GM19452 (cell line): ENCODE data around the gene TMEM184C.

Experiments
- ATAC-seq: cut with Tn5 transposase; IDR thresholded peaks from one replicate; pipeline ENCODE4 v1.9.1; 2021; ENCODE audit not compliant: unreplicated experiment

The TMEM184C gene

DNA sequence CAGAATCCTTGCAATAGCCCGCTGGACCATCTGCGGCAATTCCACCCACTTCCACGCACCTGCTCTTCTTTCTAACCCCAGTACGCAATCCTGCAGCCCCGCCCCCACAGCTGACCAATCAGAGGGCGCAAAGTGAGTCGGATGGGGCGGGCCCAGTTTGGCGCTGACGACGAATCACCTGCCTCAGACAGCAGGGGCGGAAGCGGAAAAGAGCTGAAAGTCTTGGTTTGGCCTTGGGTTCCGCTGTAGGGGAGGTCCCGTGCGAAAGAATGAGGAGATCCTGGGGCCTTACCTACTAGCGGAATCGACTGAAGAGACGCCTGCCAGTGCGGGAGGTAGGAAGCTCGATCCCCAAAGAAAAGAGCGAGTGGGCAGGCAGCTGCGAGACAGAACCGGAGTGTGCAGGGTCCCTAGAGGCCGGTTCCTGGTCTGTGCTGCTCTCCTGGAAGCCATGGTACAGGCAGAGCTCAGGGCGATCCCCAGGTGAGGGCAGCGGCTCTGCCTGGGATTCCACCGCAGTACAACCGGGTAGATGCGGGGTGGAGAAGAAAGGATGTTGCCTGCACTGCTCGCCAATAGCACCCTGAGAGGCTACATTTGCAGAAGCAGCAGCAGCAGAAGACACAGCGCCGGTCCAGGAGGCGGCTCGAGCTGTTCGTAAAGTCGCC lies at the start of gene TMEM184C:
TSS of gene TMEM184C (plus strand) at position 225 of the 668 bp plus-strand sequence. CDS start 560 bp downstream, outside the sequence.
- ATAC-seq = peak; percentile 99

DNA sequence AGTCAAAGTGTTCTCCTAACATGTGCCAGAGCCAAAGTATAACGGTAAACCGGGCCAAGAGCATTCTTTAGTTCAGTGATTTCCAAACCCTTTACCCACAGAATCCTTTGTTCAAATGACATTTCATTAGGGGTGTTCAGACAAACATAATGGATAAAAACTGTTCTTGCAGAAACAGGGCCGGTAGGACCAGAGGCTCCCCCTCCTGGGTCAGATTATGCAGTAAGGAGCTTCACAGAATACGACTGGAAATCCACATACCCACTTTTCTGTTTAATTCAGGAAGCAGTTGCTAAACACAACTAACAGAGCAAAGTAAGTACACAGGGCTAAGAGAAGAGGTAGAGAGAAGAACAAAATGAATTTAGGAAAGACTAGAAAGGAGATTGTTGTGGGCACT lies 46.6 kb upstream of the TMEM184C start:
- no peak for ATAC-seq

DNA sequence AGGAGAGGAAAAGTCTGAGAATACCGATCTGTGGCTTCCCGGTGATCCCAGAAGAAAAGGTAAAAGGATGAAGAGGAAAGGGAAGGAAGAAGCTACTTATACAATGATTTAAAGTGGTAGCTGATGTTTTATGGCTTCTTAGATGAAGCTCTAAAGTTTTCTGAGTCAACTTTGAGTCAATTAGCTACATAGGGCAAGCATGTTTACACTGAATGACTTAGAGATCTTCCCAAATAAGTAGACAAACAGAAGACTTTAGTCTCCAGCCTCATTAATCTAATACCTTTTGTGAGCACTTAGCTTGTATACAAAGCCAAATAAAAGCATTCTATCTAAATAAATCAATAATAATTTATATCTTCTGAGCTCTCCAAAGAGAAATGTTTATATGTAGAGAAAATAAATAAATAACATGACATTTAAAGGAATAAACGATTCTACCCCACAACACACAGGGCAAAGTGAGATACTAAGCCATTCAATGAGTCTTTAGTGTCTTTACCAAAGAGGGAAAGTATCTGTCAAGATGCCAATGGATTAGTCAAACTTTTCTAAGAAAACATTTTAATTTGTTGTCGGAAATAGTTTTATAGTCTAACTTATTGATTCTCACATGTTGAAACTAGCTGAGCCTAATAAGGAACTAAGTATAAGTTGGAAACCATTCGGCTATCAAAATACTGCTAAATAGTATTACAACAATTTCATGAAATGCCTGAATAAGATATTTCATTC lies 46.0 kb upstream of the TMEM184C start:
- no peak for ATAC-seq

DNA sequence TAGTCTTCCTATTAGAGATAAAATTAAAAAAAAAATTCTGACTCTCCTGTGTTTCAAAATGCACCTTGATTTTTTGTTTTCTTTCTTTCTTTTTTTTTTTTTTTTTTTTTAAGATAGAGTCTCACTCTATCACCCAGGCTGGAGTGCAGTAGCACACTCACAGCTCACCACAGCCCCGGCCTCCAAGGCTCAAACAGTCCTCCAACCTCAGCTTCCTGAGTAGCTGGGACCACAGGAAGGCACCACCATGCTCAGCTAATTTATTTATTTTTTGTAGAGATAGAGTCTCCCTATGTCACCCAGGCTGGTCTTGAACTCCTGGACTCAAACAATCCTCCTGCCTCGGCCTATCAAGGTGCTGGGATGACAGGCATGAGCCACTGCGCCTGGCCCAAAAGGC lies 41.1 kb upstream of the TMEM184C start:
- no peak for ATAC-seq

DNA sequence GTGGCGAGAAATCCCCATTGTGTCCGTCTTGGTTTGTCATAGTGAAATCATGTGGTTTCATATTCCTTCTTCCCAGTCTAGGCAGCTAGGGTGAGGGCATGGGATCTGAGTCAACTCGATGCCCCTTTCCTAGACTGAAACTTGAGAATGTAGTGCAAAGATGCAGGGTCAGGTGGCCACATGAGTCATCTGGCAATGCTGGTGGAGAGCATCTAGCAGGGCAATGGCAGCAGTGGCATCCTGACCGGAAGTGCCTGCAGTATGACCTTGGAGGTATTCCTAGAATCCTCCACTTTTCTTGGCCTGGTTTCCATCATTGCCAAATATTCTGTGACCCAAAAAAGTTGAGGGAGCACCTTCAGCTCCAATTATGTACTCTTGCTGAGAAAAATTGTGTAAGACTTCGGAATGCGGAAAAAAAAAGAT lies 39.1 kb upstream of the TMEM184C start:
- no peak for ATAC-seq

DNA sequence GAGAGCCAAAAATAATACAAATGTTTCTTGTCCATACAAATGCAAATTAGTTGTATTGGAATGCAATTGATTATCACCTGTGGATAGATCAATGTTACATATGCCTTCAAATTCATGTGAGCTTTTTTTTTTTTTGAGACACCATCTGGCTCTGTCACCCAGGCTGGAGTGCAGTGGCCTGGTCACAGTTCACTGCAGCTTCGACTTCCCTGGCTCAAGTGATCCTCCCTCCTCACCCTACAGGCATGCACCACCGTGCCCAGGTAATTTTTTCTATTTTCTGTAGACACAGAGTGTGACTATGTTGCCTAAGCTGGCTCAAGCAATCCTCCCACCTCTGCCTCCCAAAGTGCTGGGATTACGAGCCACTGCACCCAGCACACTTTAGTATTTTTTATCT lies 38.6 kb upstream of the TMEM184C start:
- ATAC-seq = no peak

DNA sequence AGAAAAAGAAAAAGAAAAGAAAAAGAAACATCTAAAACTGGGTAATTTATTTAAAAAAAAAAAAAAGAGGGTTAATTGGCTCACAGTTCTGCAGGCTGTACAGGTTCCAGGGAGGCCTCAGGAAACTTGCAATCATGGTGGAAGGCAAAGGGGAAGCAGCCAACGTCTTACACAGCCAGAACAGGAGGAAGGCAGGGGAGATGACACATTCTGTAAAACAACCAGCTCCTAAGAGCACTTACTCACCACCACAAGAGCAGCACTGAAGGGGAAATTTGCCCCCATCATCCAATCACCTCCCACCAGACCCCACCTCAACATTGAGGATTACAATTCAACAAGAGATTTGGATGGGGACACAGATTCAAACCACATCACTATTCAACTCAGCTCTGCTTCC lies 36.8 kb upstream of the TMEM184C start:
- ATAC-seq = no peak

DNA sequence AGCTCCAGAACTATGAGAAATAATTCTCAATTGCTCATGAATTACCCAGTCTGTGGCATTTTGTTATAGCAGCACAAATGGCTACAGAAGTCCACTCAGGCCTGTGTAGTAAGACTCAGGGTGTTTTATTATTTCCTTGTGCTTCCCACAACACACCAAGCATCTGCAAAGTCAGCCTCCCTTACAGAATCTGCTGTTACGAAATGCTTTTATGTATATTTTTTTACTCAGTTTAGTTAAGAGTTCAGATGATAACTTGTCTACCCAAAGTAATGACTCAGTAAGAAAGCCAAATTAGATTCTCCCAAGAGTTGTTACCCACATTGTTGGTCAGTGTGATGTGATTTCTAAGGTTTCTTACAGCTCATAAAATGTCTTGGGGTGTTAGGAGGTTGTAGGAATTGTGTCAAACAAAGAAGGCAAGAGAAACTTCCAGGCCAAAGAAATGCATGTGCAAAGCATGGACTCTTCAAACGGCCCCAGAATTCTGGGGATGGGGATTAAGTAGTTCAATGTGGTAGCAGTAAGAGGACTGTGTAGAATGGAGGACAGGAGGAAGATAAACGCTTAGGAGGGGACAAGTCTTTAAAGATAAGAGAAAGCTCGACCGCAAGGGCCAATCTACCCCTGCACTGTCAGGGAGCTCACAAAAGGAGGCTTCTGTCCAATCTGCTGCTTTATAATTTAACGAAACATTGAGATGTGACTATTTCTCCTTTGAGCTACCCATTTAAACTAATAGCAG lies 35.4 kb upstream of the TMEM184C start:
- ATAC-seq = no peak

DNA sequence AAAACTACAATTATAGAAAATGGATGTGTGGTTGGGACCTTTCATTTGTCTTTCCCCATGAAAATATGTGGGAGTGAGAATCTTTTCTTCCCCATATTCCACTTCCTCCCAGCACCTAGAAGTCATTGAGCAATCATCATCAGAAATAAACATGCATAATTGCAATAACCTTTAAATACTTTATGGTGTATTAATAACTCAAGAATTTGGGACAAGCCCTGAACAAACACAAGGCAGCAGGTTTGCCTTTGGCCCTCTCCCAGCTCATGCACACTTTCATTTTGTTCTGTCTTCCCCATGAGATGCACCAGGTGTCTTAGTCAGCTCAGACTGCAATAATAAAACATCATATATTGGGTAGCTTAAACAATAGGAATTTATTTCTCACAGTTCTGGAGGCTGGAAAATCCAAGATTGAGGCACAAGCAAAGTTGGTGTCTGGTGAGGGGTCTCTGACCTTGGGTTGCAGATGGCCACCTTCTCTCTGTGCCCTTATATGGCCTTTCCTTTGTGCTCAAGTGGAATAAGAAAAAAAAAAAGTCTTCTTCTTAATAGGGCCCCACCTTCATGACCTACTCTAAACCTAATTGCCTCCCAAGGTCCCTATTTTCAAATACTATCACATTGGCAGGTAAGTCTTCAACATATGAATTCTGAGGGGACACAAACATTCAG lies 34.7 kb upstream of the TMEM184C start:
- no peak for ATAC-seq

DNA sequence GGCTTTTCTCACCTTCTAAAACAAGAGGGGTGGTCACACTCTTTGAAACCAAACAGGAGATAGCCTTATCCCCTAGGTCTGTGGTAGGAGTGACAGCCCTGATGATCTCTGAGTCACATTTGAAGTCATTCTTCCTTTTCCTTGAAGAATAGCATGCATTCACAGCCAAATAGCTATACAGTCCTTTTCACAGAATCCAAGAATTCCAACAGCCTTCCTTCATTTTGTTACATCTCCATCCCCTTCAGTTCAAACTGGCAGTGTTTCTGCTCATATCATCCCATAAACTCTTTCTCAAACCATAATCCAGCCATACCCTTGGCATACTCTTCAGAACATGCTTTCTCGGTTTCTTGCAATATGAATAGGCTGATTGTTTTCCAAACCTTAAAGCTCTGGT lies 33.3 kb upstream of the TMEM184C start:
- no peak for ATAC-seq

DNA sequence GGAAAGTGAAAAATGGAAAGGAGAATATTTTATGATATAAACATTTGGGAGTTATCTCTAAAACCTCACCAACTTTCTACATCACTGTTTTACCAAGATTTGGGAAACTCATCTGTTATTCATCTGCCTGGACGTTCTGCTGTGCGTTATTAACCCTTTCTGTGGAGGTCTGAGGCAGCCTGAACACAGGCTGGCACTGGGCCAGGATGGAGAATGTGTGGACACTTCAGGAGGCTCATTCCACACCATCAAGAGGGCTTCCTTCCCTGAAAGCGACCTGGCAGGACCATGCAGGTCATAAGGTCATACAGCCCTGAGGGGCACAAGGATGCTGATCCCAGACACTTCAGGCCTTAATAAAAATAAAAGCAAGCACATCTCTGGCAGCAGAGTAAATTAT lies 31.2 kb upstream of the TMEM184C start:
- ATAC-seq = no peak

DNA sequence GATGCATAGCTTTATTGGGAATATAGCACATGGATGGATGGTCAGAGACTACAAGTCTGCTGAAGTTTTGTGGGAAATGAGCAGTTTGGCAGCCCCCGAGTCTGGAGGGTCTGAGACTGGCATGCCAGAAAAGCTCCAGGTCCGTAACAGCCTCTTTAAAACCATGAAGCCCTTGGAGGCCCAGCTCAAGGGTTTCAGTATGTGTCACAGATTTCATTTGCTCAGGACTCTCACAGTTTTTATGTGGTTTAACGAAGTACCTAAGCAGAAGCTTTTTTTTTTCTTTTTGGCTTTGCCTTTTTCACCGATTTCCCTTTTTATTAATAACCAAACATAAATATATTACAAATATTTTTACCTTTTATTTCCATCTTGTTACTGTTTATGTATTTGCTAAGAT lies 30.6 kb upstream of the TMEM184C start:
- ATAC-seq = no peak

DNA sequence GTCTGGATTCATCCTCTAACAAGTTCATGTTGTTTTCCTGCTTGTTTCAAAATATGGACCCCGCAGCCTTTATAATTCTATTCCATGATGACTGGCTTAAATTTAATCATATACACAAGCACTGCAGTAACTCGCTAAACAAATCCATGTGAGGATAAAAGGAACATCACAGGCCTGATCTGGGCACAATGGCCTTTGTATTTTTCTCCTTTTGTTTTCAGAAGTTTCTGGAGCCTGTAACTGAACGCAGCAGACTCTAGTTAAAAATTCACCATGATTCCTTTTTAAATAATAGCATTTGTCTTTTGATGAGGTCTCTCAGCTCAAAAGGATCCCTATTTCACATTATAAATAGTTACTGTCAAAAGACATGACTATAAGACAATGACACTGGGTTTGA lies 30.2 kb upstream of the TMEM184C start:
- no peak for ATAC-seq

DNA sequence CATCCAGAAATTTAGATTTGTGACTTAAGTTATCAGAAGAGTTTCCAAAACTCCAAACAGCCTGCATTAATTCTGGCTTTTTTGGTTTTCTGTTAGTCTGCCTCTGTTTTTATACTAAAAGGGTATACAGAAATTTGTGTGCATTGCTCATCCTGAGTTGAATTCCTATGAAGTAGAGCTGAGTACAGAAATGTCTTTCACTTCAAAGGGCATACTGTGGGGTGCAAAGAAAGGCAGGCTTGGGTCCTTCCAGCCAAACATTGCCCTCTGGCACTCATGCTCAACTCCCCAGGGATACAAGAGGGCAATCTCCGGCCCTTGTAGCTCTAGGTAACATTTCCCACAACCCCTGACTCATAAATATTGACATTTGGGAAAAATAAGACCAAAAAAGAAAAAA lies 27.6 kb upstream of the TMEM184C start:
- no peak for ATAC-seq

DNA sequence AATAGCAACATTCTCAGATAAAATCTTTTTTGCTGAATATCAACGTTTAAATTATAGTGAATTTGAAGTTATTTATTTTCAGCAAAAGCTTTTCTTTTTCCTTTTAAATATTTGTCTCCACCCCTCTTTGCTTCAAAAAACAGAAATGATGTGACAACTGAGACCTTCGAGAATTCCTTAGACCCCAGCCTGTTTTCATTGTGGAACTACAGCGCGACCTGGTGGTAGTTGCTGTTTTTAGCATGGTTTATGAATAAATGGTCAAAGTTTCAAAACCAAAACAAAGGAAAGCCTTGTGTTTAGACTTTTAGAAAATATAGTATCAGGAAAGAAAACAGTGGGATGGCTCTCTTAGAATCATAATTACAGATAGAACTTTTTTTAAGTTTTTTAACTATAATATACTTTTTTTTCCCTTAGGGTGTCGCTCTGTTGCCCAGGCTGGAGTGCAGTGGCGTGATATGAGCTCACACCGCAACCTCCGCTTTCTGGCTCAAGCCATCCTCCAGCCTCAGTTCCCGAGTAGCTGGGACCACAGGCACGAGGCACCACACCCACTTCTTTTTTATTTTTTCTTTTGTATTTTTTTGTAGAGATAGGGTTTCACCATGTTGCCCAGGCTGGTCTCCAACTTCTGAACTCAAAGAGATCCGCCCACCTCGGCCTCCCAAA lies 26.8 kb upstream of the TMEM184C start:
- ATAC-seq = no peak

DNA sequence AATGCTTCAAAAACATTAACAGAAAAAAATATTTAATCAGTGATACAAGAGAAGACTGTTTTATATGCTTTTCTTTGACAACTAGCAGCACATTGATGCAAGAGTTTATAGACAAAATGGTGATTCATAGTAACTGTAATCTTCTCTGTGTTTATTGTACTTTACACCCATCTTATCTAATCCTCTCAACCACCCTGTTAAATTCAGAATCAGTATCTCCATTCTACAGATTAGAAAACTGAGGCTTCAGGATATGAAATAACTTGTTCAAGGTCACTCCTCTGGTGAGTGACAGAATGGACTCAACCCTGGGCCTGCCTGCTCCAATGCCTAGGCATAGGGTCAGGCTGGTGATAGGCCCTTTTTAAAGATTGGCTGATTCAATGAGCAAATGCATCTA lies 26.1 kb upstream of the TMEM184C start:
- no peak for ATAC-seq

DNA sequence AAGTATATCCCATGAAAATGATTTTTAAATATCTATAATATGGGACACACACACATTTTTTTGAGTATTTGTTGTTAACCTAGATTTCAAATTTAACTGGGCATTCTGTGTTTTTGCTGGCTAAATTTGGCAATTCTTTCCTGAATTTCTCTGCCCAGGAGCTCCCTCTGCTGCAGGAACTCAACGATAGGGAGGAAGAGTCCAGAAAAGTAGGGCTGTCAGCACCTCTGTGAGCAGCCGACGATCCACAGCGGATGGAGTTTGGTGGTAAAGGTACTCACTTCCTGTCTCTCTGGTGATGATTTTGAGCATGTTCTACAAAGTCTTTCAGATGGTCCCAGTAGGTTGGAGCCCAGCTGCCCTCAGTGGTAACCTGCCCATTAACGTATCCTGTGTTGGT lies 23.1 kb upstream of the TMEM184C start:
- no peak for ATAC-seq

DNA sequence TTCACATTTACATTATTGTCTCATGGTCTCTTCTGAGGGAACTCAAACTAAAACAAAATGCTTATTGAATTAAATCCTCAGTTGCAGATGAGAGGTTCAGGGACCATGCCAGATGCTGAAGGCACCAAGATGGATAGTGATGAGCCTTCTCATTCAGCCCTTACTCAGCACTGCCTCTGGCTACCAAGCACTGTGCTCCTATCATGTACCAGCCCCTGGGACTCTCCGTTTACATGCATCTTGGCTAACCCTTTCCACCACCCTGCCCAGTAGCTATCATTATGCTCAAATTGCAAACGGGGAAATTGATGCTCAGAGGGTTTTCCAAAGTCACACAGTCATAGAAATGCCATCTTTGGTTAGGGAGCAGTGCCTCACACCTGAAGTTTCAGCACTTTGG lies 22.6 kb upstream of the TMEM184C start:
- ATAC-seq = no peak

DNA sequence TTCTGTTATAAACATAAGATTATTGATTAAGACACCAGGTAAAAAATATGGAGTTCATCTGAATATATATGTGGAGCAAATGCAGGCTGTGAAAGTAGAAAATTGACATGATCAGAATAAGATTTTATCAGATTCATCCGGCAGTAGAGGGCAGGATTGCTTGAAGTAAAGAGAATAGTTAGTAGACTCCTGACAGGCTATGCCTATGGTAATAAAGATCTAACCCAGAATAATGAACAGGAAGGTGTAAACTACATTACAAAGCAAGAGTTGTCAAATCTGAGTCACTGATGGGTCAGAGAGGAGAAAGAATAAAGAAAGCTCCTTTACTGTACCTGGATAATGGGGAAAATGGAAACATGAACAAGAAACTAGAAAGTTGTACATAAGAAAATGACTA lies 20.8 kb upstream of the TMEM184C start:
- ATAC-seq = no peak

DNA sequence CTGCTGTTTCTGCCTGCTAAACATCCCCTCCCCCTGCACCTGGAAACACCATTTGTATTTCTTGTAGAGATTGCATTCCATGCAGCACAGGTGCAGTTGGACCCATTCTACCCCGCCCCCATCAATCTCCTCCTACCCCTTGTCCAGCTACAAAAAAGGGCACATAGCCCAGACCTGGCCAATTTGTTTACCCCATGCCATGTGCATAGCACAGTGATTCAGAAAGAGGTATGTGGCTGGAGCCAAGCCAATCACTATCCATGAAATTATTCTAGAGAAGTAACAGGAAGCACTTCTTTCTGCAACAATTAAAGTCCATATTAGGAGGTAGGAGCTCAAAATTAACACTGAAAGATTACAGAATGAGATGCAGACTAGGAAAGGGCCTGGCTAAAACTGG lies 20.2 kb upstream of the TMEM184C start:
- no peak for ATAC-seq

DNA sequence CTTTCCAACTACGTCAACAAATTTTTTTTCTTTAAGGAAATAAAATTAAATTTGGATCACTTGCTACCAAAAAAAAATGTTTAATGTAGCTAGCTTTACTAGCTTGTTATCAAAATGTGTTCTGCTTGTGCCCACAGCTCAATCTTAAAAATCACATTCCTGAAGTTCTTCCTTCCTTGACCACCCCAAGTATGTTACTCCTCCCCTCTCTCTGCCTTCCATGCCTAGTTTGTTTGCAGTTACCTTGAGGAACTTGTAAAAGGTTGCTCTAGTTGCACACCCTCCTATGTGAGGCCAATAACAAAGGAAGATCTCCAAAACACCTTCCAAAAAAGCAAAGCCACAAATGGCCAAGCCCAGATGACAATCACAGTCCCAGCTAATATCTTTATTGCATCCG lies 19.6 kb upstream of the TMEM184C start:
- no peak for ATAC-seq
